BLaER1 treated with 17β-estradiol and CSF1 and Interleukin-3, amounts not matched to agents 10 nM and 100 nM (cell line): ENCODE data around the gene PEDS1.
"Not testable (repeated sequence)": the region's sequence is repeated elsewhere in the genome, so short reads cannot be mapped to it uniquely, and the experiment has no call there.

Source experiments
- H3K27ac ChIP-seq, 11 experiments: shearing (Covaris generic); formaldehyde crosslinking; 2 replicates each; pipeline ENCODE4 v1.8.1; 2022
- H3K27me3 ChIP-seq, 11 experiments: shearing (Covaris generic); formaldehyde crosslinking; 2 replicates each; pipeline ENCODE4 v1.8.1; 2022
- H3K36me3 ChIP-seq, 11 experiments: shearing (Covaris generic); formaldehyde crosslinking; 2 replicates each; pipeline ENCODE4 v1.8.1; 2022
- H3K4me1 ChIP-seq, 10 experiments: shearing (Covaris generic); formaldehyde crosslinking; 2 replicates each; pipeline ENCODE4 v1.8.1; 2022
- H3K4me2 ChIP-seq, 11 experiments: shearing (Covaris generic); formaldehyde crosslinking; 2 replicates each; pipeline ENCODE4 v1.8.1; 2022
- H3K4me3 ChIP-seq, 10 experiments: shearing (Covaris generic); formaldehyde crosslinking; 2 replicates each; pipeline ENCODE4 v1.8.1; 2022
- H3K9ac ChIP-seq, 11 experiments: shearing (Covaris generic); formaldehyde crosslinking; 2 replicates each; pipeline ENCODE4 v1.8.1; 2022
- H3K9me3 ChIP-seq, 11 experiments: shearing (Covaris generic); formaldehyde crosslinking; replicated peaks in 1 of 11; 2 replicates each; pipeline ENCODE4 v1.8.1; 2022
- H4K20me1 ChIP-seq, 11 experiments: shearing (Covaris generic); formaldehyde crosslinking; 2 replicates each; pipeline ENCODE4 v1.8.1; 2022
- Cebpa-rat ChIP-seq, 11 experiments: shearing (Covaris generic); IDR thresholded peaks; 2 replicates each; pipeline ENCODE4 v1.8.1; 2022

The PEDS1 gene

GRCh38 chr20:50175938-50176933, 22.7 kb upstream of the PEDS1 start:
- H3K4me2 ChIP-seq = no peak overlapping the region
- H3K9me3 ChIP-seq = no peaks in the 10 kb centered on the region
- peaks cover 14 to 23% (median 16%) of the 10 kb centered on the region in 11 experiments; a peak in 21 of 22 replicates for H3K27me3 ChIP-seq
- no peaks in the 10 kb centered on the region for H4K20me1 ChIP-seq
- no peak for TF ChIP-seq Cebpa-rat (IDR thresholded peaks at IDR 0.05)
- no peak overlapping the region for H3K27ac ChIP-seq
- H3K4me1 ChIP-seq = peaks cover 0 to 9% (median 7%) of the 10 kb centered on the region in 10 experiments; a peak in 11 of 20 replicates
- no peaks in the 10 kb centered on the region for H3K36me3 ChIP-seq
- no peak overlapping the region for H3K9ac ChIP-seq
- H3K4me3 ChIP-seq = no peak overlapping the region

- TF ChIP-seq Cebpa-rat (IDR thresholded peaks at IDR 0.05) = no peak
Measured at GRCh38 chr20:50174456-50174855, 20.9 kb upstream of the PEDS1 start.

GRCh38 chr20:50172347-50173013, 19.0 kb upstream of the PEDS1 start:
- Histone ChIP-seq H3K4me2 (peak overlapping the region; percentile 34 to 69 (median 48); a peak in 20 of 22 replicates), H3K4me3 (peak overlapping the region in 3 of 10 experiments; percentile 27 to 50 (median 34); a peak in 4 of 20 replicates), H3K27me3 (peaks cover 14 to 23% (median 16%) of the 10 kb centered on the region in 11 experiments; a peak in 21 of 22 replicates), H3K27ac (no peak overlapping the region), H3K4me1 (peaks cover 0 to 9% (median 7%) of the 10 kb centered on the region in 10 experiments; a peak in 11 of 20 replicates), H3K36me3 (no peaks in the 10 kb centered on the region), H4K20me1 (no peaks in the 10 kb centered on the region), H3K9me3 (no peaks in the 10 kb centered on the region), H3K9ac (peak overlapping the region in 3 of 11 experiments; percentile 16 to 36 (median 32); a peak in 2 of 22 replicates)
- no peak for TF ChIP-seq Cebpa-rat (IDR thresholded peaks at IDR 0.05)

More at GRCh38 chr20:50174456-50174855, 20.9 kb upstream of the PEDS1 start:
- Histone ChIP-seq H4K20me1 (no peaks in the 10 kb centered on the region), H3K36me3 (no peaks in the 10 kb centered on the region), H3K27ac (no peak overlapping the region), H3K9me3 (no peaks in the 10 kb centered on the region), H3K9ac (no peak overlapping the region), H3K27me3 (peaks cover 14 to 23% (median 16%) of the 10 kb centered on the region in 11 experiments; a peak in 21 of 22 replicates), H3K4me3 (no peak overlapping the region), H3K4me1 (peaks cover 0 to 9% (median 7%) of the 10 kb centered on the region in 10 experiments; a peak in 11 of 20 replicates), H3K4me2 (no peak overlapping the region)

GRCh38 chr20:50170549-50171220, 17.2 kb upstream of the PEDS1 start:
- no peak overlapping the region for H3K4me2 ChIP-seq
- no peak for TF ChIP-seq Cebpa-rat (IDR thresholded peaks at IDR 0.05)
- H3K4me3 ChIP-seq = no peak overlapping the region
- no peaks in the 10 kb centered on the region for H3K9me3 ChIP-seq
- H3K36me3 ChIP-seq = no peaks in the 10 kb centered on the region
- H4K20me1 ChIP-seq = no peaks in the 10 kb centered on the region
- peaks cover 12 to 24% (median 21%) of the 10 kb centered on the region in 10 experiments for H3K4me1 ChIP-seq
- no peak overlapping the region for H3K27ac ChIP-seq
- H3K9ac ChIP-seq = no peak overlapping the region
- H3K27me3 ChIP-seq = peaks cover 14 to 23% (median 16%) of the 10 kb centered on the region in 11 experiments; a peak in 21 of 22 replicates

- no peak overlapping the region for H3K9ac ChIP-seq
- H3K4me2 ChIP-seq = no peak overlapping the region
- H3K4me3 ChIP-seq = no peak overlapping the region
- no peaks in the 10 kb centered on the region for H4K20me1 ChIP-seq
- peaks cover 14 to 23% (median 16%) of the 10 kb centered on the region in 11 experiments; a peak in 21 of 22 replicates for H3K27me3 ChIP-seq
- no peak overlapping the region for H3K27ac ChIP-seq
- no peaks in the 10 kb centered on the region for H3K9me3 ChIP-seq
- no peaks in the 10 kb centered on the region for H3K36me3 ChIP-seq
- TF ChIP-seq Cebpa-rat (IDR thresholded peaks at IDR 0.05) = no peak
- H3K4me1 ChIP-seq = peaks cover 17 to 32% (median 28%) of the 10 kb centered on the region in 10 experiments
Measured at GRCh38 chr20:50169329-50169823, 15.9 kb upstream of the PEDS1 start.

- peak overlapping the region; percentile 16 to 60 (median 40); a peak in 13 of 20 replicates for H3K4me3 ChIP-seq
- H4K20me1 ChIP-seq = no peaks in the 10 kb centered on the region
- H3K36me3 ChIP-seq = no peaks in the 10 kb centered on the region
- peaks cover 17 to 23% (median 21%) of the 10 kb centered on the region in 10 experiments for H3K4me1 ChIP-seq
- peak overlapping the region; percentile 33 to 73 (median 70); a peak in 21 of 22 replicates for H3K9ac ChIP-seq
- H3K27me3 ChIP-seq = no peaks in the 10 kb centered on the region
- 0 out of 22 replicates have a peak, but pooled peaks of 1 of the 11 experiments have one; percentile 15 for TF ChIP-seq Cebpa-rat (IDR thresholded peaks at IDR 0.05)
- H3K9me3 ChIP-seq = no peaks in the 10 kb centered on the region
- peak overlapping the region; percentile 80 to 95 (median 83) for H3K4me2 ChIP-seq
- H3K27ac ChIP-seq = peak overlapping the region in 10 of 11 experiments; percentile 49 to 79 (median 76); a peak in 21 of 22 replicates
Measured at GRCh38 chr20:50165684-50166554, 12.4 kb upstream of the PEDS1 start.

GRCh38 chr20:50163570-50164317, 10.2 kb upstream of the PEDS1 start:
- Histone ChIP-seq H3K4me2 (no peak overlapping the region), H3K9ac (peak overlapping the region in 1 of 11 experiments; percentile 5; a peak in 2 of 22 replicates), H3K27ac (peak overlapping the region in 1 of 11 experiments; percentile 6; a peak in 1 of 22 replicates), H3K36me3 (no peaks in the 10 kb centered on the region), H4K20me1 (no peaks in the 10 kb centered on the region), H3K27me3 (no peaks in the 10 kb centered on the region), H3K4me1 (peaks cover 29 to 37% (median 35%) of the 10 kb centered on the region in 10 experiments), H3K9me3 (no peaks in the 10 kb centered on the region), H3K4me3 (no peak overlapping the region)
- no peak for TF ChIP-seq Cebpa-rat (IDR thresholded peaks at IDR 0.05)

- not testable (repeated sequence) for H3K9ac ChIP-seq, H3K4me2 ChIP-seq, H3K36me3 ChIP-seq, H4K20me1 ChIP-seq, H3K4me3 ChIP-seq, H3K27ac ChIP-seq, H3K27me3 ChIP-seq, H3K9me3 ChIP-seq
- H3K4me1 ChIP-seq = peaks cover 27 to 34% (median 31%) of the 10 kb centered on the region in 10 experiments
Measured at GRCh38 chr20:50161494-50161893, 8.0 kb upstream of the PEDS1 start.
